Measurements from ENCODE around the gene DNER. TPM values are rescaled to one million over a fixed set of nuclear protein-coding genes. Genes with fewer than 3 reads are reported as not detected.

Gene DNER
- total and polyA plus RNA-seq, 2 donors from 2014 or later = 16.5 to 21.9 TPM

DNA sequence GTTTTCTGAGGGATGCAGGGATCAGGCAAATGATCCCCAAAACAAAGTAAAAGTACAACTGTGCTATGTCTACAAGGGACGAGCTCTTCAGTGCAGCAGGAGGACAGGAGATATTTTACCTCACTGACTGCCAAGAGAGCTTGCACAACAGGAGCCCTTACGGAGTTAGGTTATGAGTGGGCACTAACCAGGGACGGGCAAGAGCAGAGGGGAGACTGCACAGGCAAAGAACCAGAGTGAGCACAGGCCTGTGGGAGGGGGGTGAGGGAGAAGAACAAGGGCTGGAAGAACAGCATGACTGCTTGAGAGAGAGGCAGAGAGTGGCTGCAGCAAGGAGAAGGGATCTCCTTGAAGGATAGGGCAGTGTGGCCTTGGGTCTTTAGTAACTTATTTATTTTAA, 342.1 kb downstream of the DNER start:
- Histone ChIP-seq H3K4me1 (ENCODE audit: control insufficient read depth in 2 of 3, insufficient read depth in 2 of 3, low read depth in 1 of 3, low read length in 3 of 3) (no peaks in the 10 kb centered on the region), H3K9me3 (ENCODE audit: control insufficient read depth in 2 of 3, insufficient read depth in 1 of 3, low read length in 3 of 3) (peaks cover 0 to 5% (median 0%) of the 10 kb centered on the region in 3 donors), H3K9ac (ENCODE audit: low read length in 3 of 3) (no peak overlapping the region), H3K27ac (ENCODE audit: low read depth in 2 of 2, low read length in 2 of 2) (no peak overlapping the region), H3K36me3 (ENCODE audit: control insufficient read depth in 2 of 3, insufficient read depth in 3 of 3, low read length in 3 of 3) (no peaks in the 10 kb centered on the region), H3K4me3 (ENCODE audit: low read length in 3 of 3) (no peak overlapping the region), H3K27me3 (ENCODE audit: control insufficient read depth, insufficient read depth, low read length) (no peaks in the 10 kb centered on the region)
- FAIRE-seq (no peak), DNase-seq (no peak)
- no peak for TF ChIP-seq CTCF (IDR thresholded peaks at IDR 0.05; ENCODE audit: borderline replicate concordance, extremely low read depth, insufficient read depth)
- intact Hi-C loops (cut with DNase I) = no loop called here

GRCh38 chr2:229371086-229371485, 343.3 kb downstream of the DNER start:
- Histone ChIP-seq H3K27ac (ENCODE audit: low read depth in 2 of 2, low read length in 2 of 2) (no peak overlapping the region), H3K27me3 (ENCODE audit: control insufficient read depth, insufficient read depth, low read length) (no peaks in the 10 kb centered on the region), H3K9ac (ENCODE audit: low read length in 3 of 3) (no peak overlapping the region), H3K4me3 (ENCODE audit: low read length in 3 of 3) (no peak overlapping the region), H3K36me3 (ENCODE audit: control insufficient read depth in 2 of 3, insufficient read depth in 3 of 3, low read length in 3 of 3) (no peaks in the 10 kb centered on the region), H3K4me1 (ENCODE audit: control insufficient read depth in 2 of 3, insufficient read depth in 2 of 3, low read depth in 1 of 3, low read length in 3 of 3) (no peaks in the 10 kb centered on the region), H3K9me3 (ENCODE audit: control insufficient read depth in 2 of 3, insufficient read depth in 1 of 3, low read length in 3 of 3) (peaks cover 0 to 5% (median 0%) of the 10 kb centered on the region in 3 donors)
- DNase-seq (no peak), FAIRE-seq (no peak)
- intact Hi-C loops (cut with DNase I) = no loop called here
- TF ChIP-seq CTCF (IDR thresholded peaks at IDR 0.05; ENCODE audit: borderline replicate concordance, extremely low read depth, insufficient read depth) = no peak

- FAIRE-seq = no peak
- H3K4me3 ChIP-seq (ENCODE audit: low read length in 3 of 3) = no peak overlapping the region
- no peaks in the 10 kb centered on the region for H3K4me1 ChIP-seq (ENCODE audit: control insufficient read depth in 2 of 3, insufficient read depth in 2 of 3, low read depth in 1 of 3, low read length in 3 of 3)
- intact Hi-C loops (cut with DNase I) = no loop called here
- H3K27me3 ChIP-seq (ENCODE audit: control insufficient read depth, insufficient read depth, low read length) = no peaks in the 10 kb centered on the region
- no peak overlapping the region for H3K9ac ChIP-seq (ENCODE audit: low read length in 3 of 3)
- H3K9me3 ChIP-seq (ENCODE audit: control insufficient read depth in 2 of 3, insufficient read depth in 1 of 3, low read length in 3 of 3) = peaks cover 0 to 5% (median 0%) of the 10 kb centered on the region in 3 donors
- H3K27ac ChIP-seq (ENCODE audit: low read depth in 2 of 2, low read length in 2 of 2) = no peak overlapping the region
- TF ChIP-seq CTCF (IDR thresholded peaks at IDR 0.05; ENCODE audit: borderline replicate concordance, extremely low read depth, insufficient read depth) = no peak
- H3K36me3 ChIP-seq (ENCODE audit: control insufficient read depth in 2 of 3, insufficient read depth in 3 of 3, low read length in 3 of 3) = no peaks in the 10 kb centered on the region
- no peak for DNase-seq
Observed at GRCh38 chr2:229370509-229370908, 343.8 kb downstream of the DNER start.

DNA sequence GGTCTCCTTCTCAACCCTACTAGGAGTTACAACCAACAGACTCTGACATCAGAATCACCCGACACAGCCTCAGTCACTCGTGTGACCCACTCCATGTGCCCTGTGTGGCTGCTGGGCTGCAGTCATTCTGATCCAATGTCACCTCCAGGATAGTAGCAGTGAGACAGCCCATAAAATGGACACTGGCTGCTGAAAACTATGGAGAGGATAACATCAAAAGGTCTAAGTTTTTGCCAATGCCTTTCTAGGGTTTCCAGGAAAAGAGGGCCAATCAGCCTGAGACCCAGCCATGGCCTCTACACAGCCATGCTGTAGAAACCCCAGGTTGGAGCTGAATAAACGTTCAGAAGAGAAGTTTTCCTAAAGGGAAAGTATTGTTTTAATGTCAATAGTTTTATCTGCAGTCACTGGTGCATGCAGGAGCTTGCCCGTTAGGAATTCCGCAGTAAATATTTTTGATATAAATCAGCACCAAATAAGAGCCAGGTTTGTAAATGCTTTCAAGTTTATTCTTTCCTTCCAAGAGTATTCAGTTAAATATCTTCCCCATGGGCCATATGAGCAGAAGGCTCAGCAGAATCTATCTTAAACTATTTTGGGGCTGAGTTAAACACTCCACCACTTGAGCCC, 351.1 kb downstream of the DNER start:
- TF ChIP-seq CTCF (IDR thresholded peaks at IDR 0.05; ENCODE audit: borderline replicate concordance, extremely low read depth, insufficient read depth) = no peak

More for the DNA sequence above, 351.1 kb downstream of the DNER start:
- Histone ChIP-seq H3K9me3 (ENCODE audit: control insufficient read depth in 2 of 3, insufficient read depth in 1 of 3, low read length in 3 of 3) (no peaks in the 10 kb centered on the region), H3K4me3 (ENCODE audit: low read length in 3 of 3) (no peak overlapping the region), H3K36me3 (ENCODE audit: control insufficient read depth in 2 of 3, insufficient read depth in 3 of 3, low read length in 3 of 3) (no peaks in the 10 kb centered on the region), H3K4me1 (ENCODE audit: control insufficient read depth in 2 of 3, insufficient read depth in 2 of 3, low read depth in 1 of 3, low read length in 3 of 3) (no peaks in the 10 kb centered on the region), H3K27ac (ENCODE audit: low read depth in 2 of 2, low read length in 2 of 2) (no peak overlapping the region), H3K9ac (ENCODE audit: low read length in 3 of 3) (no peak overlapping the region), H3K27me3 (ENCODE audit: control insufficient read depth, insufficient read depth, low read length) (no peaks in the 10 kb centered on the region)
- no peak for FAIRE-seq
- intact Hi-C loops (cut with DNase I) = no loop called here
- DNase-seq = no peak

Data from kidney (tissue), 14 donors.